Effector memory CD8-positive, alpha-beta T cell (primary cell): ENCODE data around the gene ABCF3.

Experiments used
- ATAC-seq: fragments of 150-1000 bp; cut with Tn5 transposase; replicated peaks from 2 replicates; pipeline ENCODE4 v1.10.0; 2021; ENCODE audit warnings: mild to moderate bottlenecking, moderate library complexity
- DNase-seq, 3 experiments: peaks; one replicate each; pipeline ENCODE4 v3.0.0; 2021
- H3K27ac Mint-ChIP-seq, 2 donors: one replicate each; pipeline ENCODE4 v1.8.0; 2022; ENCODE audit warnings: mild to moderate bottlenecking in 2 of 2, mixed read lengths in 2 of 2, moderate library complexity in 2 of 2
- H3K27me3 Mint-ChIP-seq, 2 donors: one replicate each; pipeline ENCODE4 v1.8.0; 2022; ENCODE audit warnings: mixed read lengths in 2 of 2
- H3K36me3 Mint-ChIP-seq: one replicate; pipeline ENCODE4 v1.8.0; 2022; ENCODE audit warnings: mild to moderate bottlenecking, moderate library complexity, mixed read lengths; ENCODE audit not compliant: insufficient read depth
- H3K4me1 Mint-ChIP-seq, 2 donors: one replicate each; pipeline ENCODE4 v1.8.0; 2022; ENCODE audit warnings: low read depth in 2 of 2, mixed read lengths in 2 of 2
- H3K4me3 Mint-ChIP-seq, 2 donors: one replicate each; pipeline ENCODE4 v1.8.0; 2022; ENCODE audit warnings: mild to moderate bottlenecking in 2 of 2, mixed read lengths in 2 of 2, moderate library complexity in 2 of 2
- H3K9me3 Mint-ChIP-seq, 2 donors: one replicate each; pipeline ENCODE4 v1.8.0; 2022; ENCODE audit warnings: mixed read lengths in 2 of 2

ABCF3 gene

GRCh38 chr3:184211297-184211696 lies 25.3 kb downstream of the ABCF3 start:
- Mint-ChIP-seq H3K27me3 (peaks cover 25 to 27% of the 10 kb centered on the region in 2 donors), H3K27ac (no peak overlapping the region), H3K4me1 (no peaks in the 10 kb centered on the region), H3K9me3 (no peaks in the 10 kb centered on the region), H3K36me3 (peaks cover 3% of the 10 kb centered on the region), H3K4me3 (no peak overlapping the region)
- ATAC-seq (no peak), DNase-seq (no peak)

GRCh38 chr3:184211718-184212117 lies 25.7 kb downstream of the ABCF3 start:
- Mint-ChIP-seq H3K36me3 (peaks cover 3% of the 10 kb centered on the region), H3K27me3 (peaks cover 21 to 23% of the 10 kb centered on the region in 2 donors), H3K4me3 (no peak overlapping the region), H3K27ac (no peak overlapping the region), H3K4me1 (no peaks in the 10 kb centered on the region), H3K9me3 (no peaks in the 10 kb centered on the region)
- ATAC-seq (no peak), DNase-seq (no peak)

- Mint-ChIP-seq H3K36me3 (peaks cover 5% of the 10 kb centered on the region), H3K9me3 (no peaks in the 10 kb centered on the region), H3K4me1 (no peaks in the 10 kb centered on the region), H3K4me3 (no peak overlapping the region), H3K27ac (no peak overlapping the region), H3K27me3 (peaks cover 14 to 39% of the 10 kb centered on the region in 2 donors)
- DNase-seq (no peak), ATAC-seq (no peak)
Observed at GRCh38 chr3:184218814-184219213, 32.8 kb downstream of the ABCF3 start.

GRCh38 chr3:184222521-184222920 lies 36.5 kb downstream of the ABCF3 start:
- no peak for DNase-seq
- H3K27me3 Mint-ChIP-seq, result peaks cover 30 to 56% of the 10 kb centered on the region in 2 donors
- no peak overlapping the region for H3K4me3 Mint-ChIP-seq
- H3K9me3 Mint-ChIP-seq, result no peaks in the 10 kb centered on the region
- peaks cover 0 to 2% of the 10 kb centered on the region in 2 donors for H3K4me1 Mint-ChIP-seq
- ATAC-seq, result no peak
- H3K27ac Mint-ChIP-seq, result no peak overlapping the region
- H3K36me3 Mint-ChIP-seq, result peaks cover 3% of the 10 kb centered on the region

DNA sequence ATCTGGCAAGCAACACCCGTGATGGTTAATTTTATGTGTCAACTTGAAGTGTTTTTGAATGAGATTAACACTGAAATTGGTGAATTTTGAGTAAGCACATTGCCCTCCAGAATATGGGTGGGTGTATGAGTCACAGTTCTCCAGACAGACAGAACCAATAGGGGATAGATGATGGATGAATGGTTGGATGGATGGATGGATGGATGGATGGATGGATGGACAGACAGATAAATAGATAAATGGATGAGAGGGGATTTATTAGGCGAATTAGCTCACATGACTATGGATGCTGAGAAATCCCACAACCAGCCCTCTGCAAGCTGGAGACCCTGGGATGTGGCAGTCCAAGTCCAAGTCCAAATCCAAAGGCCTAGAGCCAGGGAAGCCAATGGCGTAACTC lies 37.9 kb downstream of the ABCF3 start:
- DNase-seq (no peak), ATAC-seq (no peak)
- H3K4me1 Mint-ChIP-seq, result peaks cover 3 to 7% of the 10 kb centered on the region in 2 donors
- peaks cover 37 to 61% of the 10 kb centered on the region in 2 donors for H3K27me3 Mint-ChIP-seq
- no peaks in the 10 kb centered on the region for H3K9me3 Mint-ChIP-seq
- no peak overlapping the region for H3K4me3 Mint-ChIP-seq
- H3K36me3 Mint-ChIP-seq, result peaks cover 3% of the 10 kb centered on the region
- H3K27ac Mint-ChIP-seq, result no peak overlapping the region

GRCh38 chr3:184227481-184227935 lies 41.5 kb downstream of the ABCF3 start:
- H3K27ac Mint-ChIP-seq, result no peak overlapping the region
- H3K9me3 Mint-ChIP-seq, result no peaks in the 10 kb centered on the region
- H3K27me3 Mint-ChIP-seq, result peaks cover 53 to 80% of the 10 kb centered on the region in 2 donors
- DNase-seq (peak; percentile 43 to 53 (median 45)), ATAC-seq (peak; percentile 30)
- H3K36me3 Mint-ChIP-seq, result peaks cover 6% of the 10 kb centered on the region
- H3K4me1 Mint-ChIP-seq, result peaks cover 10% of the 10 kb centered on the region in 2 donors
- no peak overlapping the region for H3K4me3 Mint-ChIP-seq

DNA sequence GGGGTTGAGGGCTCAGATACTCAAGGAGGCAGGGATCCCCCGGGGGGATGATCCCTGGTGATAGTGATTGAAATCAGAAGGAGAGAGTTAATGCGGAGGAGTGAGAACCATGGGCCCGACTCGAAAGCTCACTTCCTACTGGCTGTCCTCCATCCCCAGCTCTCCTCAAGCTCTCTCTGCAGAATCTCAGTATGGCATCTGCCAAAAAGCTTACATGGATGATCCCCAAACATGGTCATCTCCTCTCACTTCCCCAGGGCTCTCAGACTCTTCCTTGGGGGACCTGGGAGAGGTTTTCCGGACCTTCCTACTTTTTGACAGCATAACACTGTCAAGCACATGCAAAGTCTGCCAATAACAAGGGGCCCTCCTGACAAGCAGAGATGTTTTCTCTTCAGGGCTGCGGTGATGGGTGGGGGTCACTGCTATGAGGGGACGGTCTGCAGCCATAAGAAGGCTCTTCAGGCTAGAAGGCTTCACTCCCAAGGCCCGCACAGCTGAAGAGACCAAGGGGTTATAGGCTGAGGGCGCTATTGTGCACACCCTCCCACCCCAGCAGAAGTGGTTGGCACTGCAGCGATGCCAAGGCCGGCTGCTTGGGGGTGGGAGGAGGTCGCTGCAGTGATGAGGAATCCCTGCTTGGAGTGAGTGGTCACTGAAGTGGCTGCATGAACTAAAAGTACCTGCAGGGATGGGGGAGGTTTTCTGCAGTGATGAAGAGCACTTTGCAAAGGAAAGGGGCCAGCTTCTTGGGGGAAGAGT lies 42.6 kb downstream of the ABCF3 start:
- ATAC-seq, result no peak
- Mint-ChIP-seq H3K27me3 (peaks cover 60 to 80% of the 10 kb centered on the region in 2 donors), H3K27ac (peak overlapping the region in 1 of 2 donors; percentile 75), H3K4me3 (peak overlapping the region; percentile 82 to 89), H3K9me3 (no peaks in the 10 kb centered on the region), H3K4me1 (peaks cover 10% of the 10 kb centered on the region in 2 donors), H3K36me3 (peaks cover 6% of the 10 kb centered on the region)
- no peak for DNase-seq

GRCh38 chr3:184229394-184230080 lies 43.5 kb downstream of the ABCF3 start, which contains the start of gene VWA5B2:
Gene VWA5B2 (plus strand): TSS chr3:184229585. CDS start chr3:184230529, 944 bp downstream.
- Mint-ChIP-seq H3K4me3 (peak within 1 kb of the TSS; percentile 82 to 89), H3K27me3 (peaks cover 60 to 80% of the 10 kb centered on the region in 2 donors), H3K9me3 (no peaks in the 10 kb centered on the region), H3K36me3 (peaks cover 3% of the 10 kb centered on the region), H3K4me1 (peaks cover 10% of the 10 kb centered on the region in 2 donors), H3K27ac (peak within 1 kb of the TSS in 1 of 2 donors; percentile 75)
- ATAC-seq (peak; percentile 97), DNase-seq (peak; percentile 67 to 82 (median 74))

- peaks cover 56 to 74% of the 10 kb centered on the region in 2 donors for H3K27me3 Mint-ChIP-seq
- peaks cover 10% of the 10 kb centered on the region in 2 donors for H3K4me1 Mint-ChIP-seq
- no peak for DNase-seq
- ATAC-seq, result no peak
- H3K27ac Mint-ChIP-seq, result no peak overlapping the region
- H3K36me3 Mint-ChIP-seq, result peaks cover 3% of the 10 kb centered on the region
- H3K9me3 Mint-ChIP-seq, result no peaks in the 10 kb centered on the region
- H3K4me3 Mint-ChIP-seq, result peak overlapping the region; percentile 54 to 89
Observed at GRCh38 chr3:184230081-184230602, 44.1 kb downstream of the ABCF3 start.

DNA sequence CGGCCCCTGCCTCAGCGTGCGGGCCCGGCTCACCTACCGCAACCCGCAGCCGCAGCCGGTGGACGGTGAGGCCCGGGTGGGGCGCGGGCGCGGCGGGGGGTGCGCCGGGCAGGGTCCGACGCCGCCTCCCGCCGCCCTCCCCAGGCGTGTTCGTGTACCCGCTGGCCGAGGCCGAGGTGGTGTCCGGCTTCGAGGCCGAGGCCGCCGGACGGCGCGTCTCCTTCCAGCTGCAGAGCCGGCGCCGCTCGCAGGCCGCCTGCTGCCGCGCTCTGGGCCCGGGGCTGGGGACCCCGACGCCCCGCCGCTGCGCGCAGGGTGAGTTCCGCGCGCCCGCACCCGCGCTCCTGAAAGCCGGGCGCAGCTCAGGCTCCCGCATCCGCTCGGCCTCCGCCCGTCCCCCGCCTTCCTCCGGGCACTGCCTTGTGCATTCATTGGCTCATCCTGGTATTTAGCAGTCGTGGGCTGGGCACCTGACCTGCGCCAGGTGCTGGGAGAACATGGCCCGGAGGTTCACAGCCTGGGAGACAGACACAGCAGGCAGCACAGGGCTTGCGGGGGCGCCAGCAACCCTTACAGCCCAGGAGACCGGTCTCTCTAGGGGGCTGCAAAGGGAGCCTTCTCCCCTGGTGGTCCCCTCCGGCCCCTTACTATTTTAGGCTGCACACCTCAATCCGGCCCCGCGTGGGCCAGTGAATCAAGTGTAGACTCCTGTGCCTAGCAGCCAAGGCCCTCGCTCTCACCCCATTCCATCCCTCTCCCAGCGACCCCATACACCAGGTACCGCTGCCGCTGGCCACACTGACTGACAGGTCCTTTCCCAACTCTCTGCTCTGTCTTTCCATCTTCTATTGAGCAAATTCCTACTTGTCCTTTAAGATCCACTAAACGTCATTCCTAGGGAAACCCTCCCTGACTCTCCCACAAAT lies 44.9 kb downstream of the ABCF3 start:
- DNase-seq, result no peak
- H3K4me1 Mint-ChIP-seq, result peaks cover 10% of the 10 kb centered on the region in 2 donors
- H3K9me3 Mint-ChIP-seq, result no peaks in the 10 kb centered on the region
- no peak overlapping the region for H3K27ac Mint-ChIP-seq
- H3K4me3 Mint-ChIP-seq, result peak overlapping the region; percentile 56 to 63
- ATAC-seq, result no peak
- peaks cover 3% of the 10 kb centered on the region for H3K36me3 Mint-ChIP-seq
- H3K27me3 Mint-ChIP-seq, result peaks cover 49 to 67% of the 10 kb centered on the region in 2 donors

GRCh38 chr3:184231671-184232070 lies 45.7 kb downstream of the ABCF3 start:
- Mint-ChIP-seq H3K27me3 (peaks cover 42 to 65% of the 10 kb centered on the region in 2 donors), H3K4me3 (peak overlapping the region; percentile 56 to 63), H3K4me1 (peaks cover 10% of the 10 kb centered on the region in 2 donors), H3K27ac (no peak overlapping the region), H3K36me3 (peaks cover 3% of the 10 kb centered on the region), H3K9me3 (no peaks in the 10 kb centered on the region)
- ATAC-seq (no peak), DNase-seq (no peak)

DNA sequence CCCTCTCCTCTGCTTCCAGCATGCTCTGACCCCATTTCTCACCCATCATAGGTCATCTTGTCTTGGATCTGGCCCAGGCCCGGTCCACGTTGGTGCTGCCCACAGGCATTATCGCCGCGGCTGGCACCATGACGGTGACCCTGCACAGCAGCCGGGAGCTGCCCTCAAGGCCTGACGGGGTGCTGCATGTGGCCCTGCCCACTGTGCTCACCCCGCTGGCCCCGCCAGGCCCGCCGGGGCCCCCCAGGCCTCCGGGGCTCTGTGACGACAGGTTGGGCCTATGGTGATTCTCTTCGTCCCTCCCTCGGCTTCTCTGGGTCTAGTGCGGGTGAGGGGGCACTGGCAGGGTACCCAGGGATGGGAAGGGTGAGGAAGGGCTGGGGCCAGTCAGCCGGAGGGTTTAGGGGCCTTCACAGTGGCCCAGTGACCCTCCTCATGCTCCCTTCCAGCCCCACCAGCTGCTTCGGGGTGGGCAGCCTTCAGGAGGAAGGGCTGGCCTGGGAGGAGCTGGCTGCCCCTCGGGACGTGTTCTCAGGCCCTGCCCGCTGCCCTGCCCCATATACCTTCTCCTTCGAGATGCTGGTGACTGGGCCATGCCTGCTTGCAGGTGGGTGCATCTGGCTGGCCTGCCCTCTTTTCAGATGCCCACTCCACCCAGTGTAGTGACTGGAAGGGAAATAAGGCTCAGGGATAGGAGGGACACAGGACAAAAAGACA lies 47.3 kb downstream of the ABCF3 start:
- peaks cover 3% of the 10 kb centered on the region for H3K36me3 Mint-ChIP-seq
- no peaks in the 10 kb centered on the region for H3K9me3 Mint-ChIP-seq
- DNase-seq, result no peak
- peaks cover 8 to 10% of the 10 kb centered on the region in 2 donors for H3K4me1 Mint-ChIP-seq
- H3K27ac Mint-ChIP-seq, result no peak overlapping the region
- ATAC-seq, result no peak
- peaks cover 31 to 51% of the 10 kb centered on the region in 2 donors for H3K27me3 Mint-ChIP-seq
- no peak overlapping the region for H3K4me3 Mint-ChIP-seq
